H1 (cell line): Measurements from ENCODE around the gene CNTN5. TPM values are rescaled to one million over a fixed set of nuclear protein-coding genes. Genes with fewer than 3 reads are reported as not detected.

Experiments
- CTCF ChIA-PET: fragments of 300-600 bp; sonication (Branson Sonifier 250); formaldehyde crosslinking; loops from one replicate; lab custom pipeline; 2021; ENCODE audit not compliant: partially characterized antibody; lab: Charles Lee
- POLR2A ChIA-PET: fragments of 300-600 bp; sonication (Branson Sonifier 250); formaldehyde crosslinking; loops from one replicate; lab custom pipeline; 2021; ENCODE audit warnings: inconsistent platforms; ENCODE audit not compliant: partially characterized antibody; lab: Charles Lee
- DNase-seq, 2 experiments: peaks; one replicate each; pipeline versions ENCODE4 v3.0.0 to v3.0.0-alpha.2; 2010 to 2022; ENCODE audit warnings: low spot score in 2 of 2, low read depth in 1 of 2, mixed read lengths in 1 of 2
- FAIRE-seq: peaks from 2 replicates; lab custom pipeline; 2011; peaks lifted over from hg19 to GRCh38; lab: Jason Lieb, UNC
- H2AFZ ChIP-seq: 2 replicates; pipeline ENCODE4 v1.8.1; 2012; ENCODE audit warnings: low read length, inconsistent platforms
- H2AK5ac ChIP-seq: 2 replicates; pipeline ENCODE4 v1.6.1; 2013; ENCODE audit warnings: low read depth, low read length
- H2BK120ac ChIP-seq: replicated peaks from 2 replicates; pipeline ENCODE3; 2013; ENCODE audit warnings: low read depth, low read length, inconsistent platforms
- H2BK12ac ChIP-seq: 2 replicates; pipeline ENCODE4 v1.6.1; 2013; ENCODE audit warnings: low read depth, low read length
- H2BK15ac ChIP-seq: 2 replicates; pipeline ENCODE4 v1.6.1; 2013; ENCODE audit warnings: low read length
- H2BK20ac ChIP-seq: 2 replicates; pipeline ENCODE4 v1.6.1; 2013; ENCODE audit warnings: low read length
- H2BK5ac ChIP-seq: 2 replicates; pipeline ENCODE4 v1.6.1; 2013; ENCODE audit warnings: low read depth, low read length
- H3K14ac ChIP-seq: 2 replicates; pipeline ENCODE4 v1.6.1; 2013; ENCODE audit warnings: inconsistent platforms; ENCODE audit not compliant: insufficient read length
- H3K18ac ChIP-seq: 2 replicates; pipeline ENCODE4 v1.6.1; 2013; ENCODE audit warnings: low read length; ENCODE audit errors: extremely low read depth
- H3K23ac ChIP-seq: 2 replicates; pipeline ENCODE4 v1.6.1; 2013; ENCODE audit warnings: inconsistent platforms; ENCODE audit not compliant: insufficient read length
- H3K23me2 ChIP-seq: 2 replicates; pipeline ENCODE4 v1.6.1; 2013; ENCODE audit warnings: low read depth, low read length
- H3K27ac ChIP-seq: 2 replicates; pipeline ENCODE4 v1.6.1; 2011; ENCODE audit warnings: low read depth, low read length, inconsistent platforms
- H3K27me3 ChIP-seq, 4 experiments: replicated peaks in 1 of 4; 1 replicate in 1 of 4; 2 replicates in 3 of 4; pipeline versions ENCODE4 v1.6.1 to v1.8.1; 2011 to 2013; ENCODE audit warnings: low read length in 3 of 4, mild to moderate bottlenecking in 3 of 4, inconsistent platforms in 2 of 4, mixed read lengths in 2 of 4, moderate library complexity in 1 of 4; ENCODE audit not compliant: control insufficient read depth in 3 of 4, insufficient read depth in 3 of 4; ENCODE audit errors: extremely low read depth in 1 of 4
- H3K36me3 ChIP-seq, 4 experiments: 2 replicates each; pipeline versions ENCODE4 v1.6.1 to v1.8.1; 2011 to 2013; ENCODE audit warnings: mild to moderate bottlenecking in 4 of 4, low read length in 3 of 4, moderate library complexity in 2 of 4, control low read depth in 1 of 4, inconsistent platforms in 1 of 4; ENCODE audit not compliant: insufficient read depth in 4 of 4, control insufficient read depth in 2 of 4
- H3K4ac ChIP-seq: replicated peaks from 2 replicates; pipeline ENCODE3; 2013; ENCODE audit warnings: low read length, low read depth, mixed read lengths, inconsistent platforms; ENCODE audit not compliant: insufficient read length
- H3K4me1 ChIP-seq, 4 experiments: replicated peaks in 1 of 4; 1 replicate in 1 of 4; 2 replicates in 3 of 4; pipeline versions ENCODE4 v1.6.1 to v1.8.1; 2011 to 2013; ENCODE audit warnings: low read length in 3 of 4, inconsistent platforms in 2 of 4, mixed read lengths in 1 of 4; ENCODE audit not compliant: insufficient read depth in 4 of 4, control insufficient read depth in 3 of 4
- H3K4me2 ChIP-seq, 2 experiments: 2 replicates each; pipeline versions ENCODE4 v1.6.1 to v1.8.1; 2011 to 2013; ENCODE audit warnings: low read depth in 2 of 2, low read length in 2 of 2, control low read depth in 1 of 2, inconsistent platforms in 1 of 2, mild to moderate bottlenecking in 1 of 2; ENCODE audit not compliant: insufficient read depth in 1 of 2
- H3K4me3 ChIP-seq, 4 experiments: fragments of 200-600, 300-600 bp in 1 of 4; sonication (generic), shearing (Covaris generic), sonication (Bioruptor Twin) in 1 of 4; 2 replicates each; pipeline versions ENCODE4 v1.5.1 to v1.8.1; 2011 to 2016; ENCODE audit warnings: low read length in 4 of 4, low read depth in 3 of 4, control low read depth in 2 of 4, inconsistent platforms in 2 of 4, mild to moderate bottlenecking in 2 of 4, mixed read lengths in 1 of 4, moderate library complexity in 1 of 4; ENCODE audit not compliant: insufficient read depth in 2 of 4; ENCODE audit errors: extremely low read depth in 1 of 4
- H3K56ac ChIP-seq: replicated peaks from 2 replicates; pipeline ENCODE3; 2013; ENCODE audit warnings: low read depth, mild to moderate bottlenecking, mixed read lengths, low read length, inconsistent platforms; ENCODE audit not compliant: insufficient read length
- H3K79me1 ChIP-seq: 2 replicates; pipeline ENCODE4 v1.6.1; 2013; ENCODE audit warnings: low read depth, low read length, control low read depth
- H3K79me2 ChIP-seq, 2 experiments: 2 replicates each; pipeline versions ENCODE4 v1.6.1 to v1.8.1; 2012 to 2013; ENCODE audit warnings: low read length in 2 of 2, mild to moderate bottlenecking in 2 of 2, inconsistent platforms in 1 of 2; ENCODE audit not compliant: insufficient read depth in 2 of 2, control insufficient read depth in 1 of 2
- H3K9ac ChIP-seq, 4 experiments: replicated peaks in 1 of 4; 1 replicate in 1 of 4; 2 replicates in 3 of 4; pipeline versions ENCODE4 v1.6.1 to v1.8.1; 2011 to 2013; ENCODE audit warnings: low read depth in 3 of 4, low read length in 3 of 4, control low read depth in 2 of 4, mild to moderate bottlenecking in 2 of 4, moderate library complexity in 2 of 4, inconsistent platforms in 1 of 4; ENCODE audit errors: extremely low read depth in 1 of 4
- H3K9me3 ChIP-seq, 2 experiments: 2 replicates each; pipeline versions ENCODE4 v1.6.1 to v1.8.1; 2012 to 2013; ENCODE audit warnings: mild to moderate bottlenecking in 2 of 2, moderate library complexity in 2 of 2, control low read depth in 1 of 2, inconsistent platforms in 1 of 2, low read depth in 1 of 2, low read length in 1 of 2, mixed read lengths in 1 of 2; ENCODE audit not compliant: insufficient read depth in 2 of 2
- H4K20me1 ChIP-seq, 2 experiments: replicated peaks in 1 of 2; 2 replicates each; pipeline versions ENCODE3 to v1.8.1; 2011 to 2013; ENCODE audit warnings: inconsistent platforms in 2 of 2, low read length in 2 of 2, mild to moderate bottlenecking in 1 of 2; ENCODE audit not compliant: insufficient read depth in 2 of 2, control insufficient read depth in 1 of 2
- H4K5ac ChIP-seq: 2 replicates; pipeline ENCODE4 v1.6.1; 2013; ENCODE audit warnings: low read length, low read depth, mixed read lengths, inconsistent platforms; ENCODE audit not compliant: insufficient read length
- H4K8ac ChIP-seq: 2 replicates; pipeline ENCODE4 v1.8.0; 2013; ENCODE audit warnings: mild to moderate bottlenecking, moderate library complexity, low read length, inconsistent platforms; ENCODE audit not compliant: insufficient read depth; ENCODE audit errors: extremely low read depth
- H4K91ac ChIP-seq: replicated peaks from 2 replicates; pipeline ENCODE3; 2013; ENCODE audit warnings: low read length, mixed read lengths, inconsistent platforms; ENCODE audit not compliant: insufficient read length
- CHD1 ChIP-seq: IDR thresholded peaks from 2 replicates; pipeline ENCODE4 v1.6.1; 2012; ENCODE audit warnings: low read depth, low read length, improper control_type of control experiment
- CREB1 ChIP-seq: IDR thresholded peaks from 2 replicates; pipeline ENCODE4 v1.6.1; 2012; ENCODE audit warnings: inconsistent platforms
- CTBP2 ChIP-seq: IDR thresholded peaks from 2 replicates; pipeline ENCODE4 v1.7.0; 2011; ENCODE audit warnings: borderline replicate concordance, mild to moderate bottlenecking, moderate library complexity, mixed read lengths, low read length; ENCODE audit not compliant: insufficient read depth, insufficient read length
- FOSL1 ChIP-seq: IDR thresholded peaks from 2 replicates; pipeline ENCODE4 v1.6.1; 2011; ENCODE audit warnings: mild to moderate bottlenecking, low read depth, low read length, moderate library complexity; ENCODE audit not compliant: insufficient read depth
- MAFK ChIP-seq: IDR thresholded peaks from 2 replicates; pipeline ENCODE4 v1.6.1; 2012; ENCODE audit warnings: low read depth, mild to moderate bottlenecking, improper control_type of control experiment, low read length
- RFX5 ChIP-seq: IDR thresholded peaks from 2 replicates; pipeline ENCODE4 v1.6.1; 2011; ENCODE audit warnings: low read depth, low read length, improper control_type of control experiment, borderline replicate concordance
- SAP30 ChIP-seq: fragments of 300-600 bp; sonication (generic); IDR thresholded peaks from 2 replicates; pipeline ENCODE4 v1.7.1; 2012; ENCODE audit warnings: low read length, moderate library complexity, mild to moderate bottlenecking, inconsistent platforms; ENCODE audit not compliant: insufficient read depth, insufficient replicate concordance
- TAF1 ChIP-seq: IDR thresholded peaks from 2 replicates; pipeline ENCODE4 v1.6.1; 2011; ENCODE audit warnings: mild to moderate bottlenecking, low read depth, low read length
- TAF7 ChIP-seq: optimal IDR thresholded peaks from 2 replicates; pipeline ENCODE3; 2011; ENCODE audit warnings: low read depth, mild to moderate bottlenecking, inconsistent platforms, low read length, moderate library complexity, borderline replicate concordance
- TCF12 ChIP-seq: IDR thresholded peaks from 2 replicates; pipeline ENCODE4 v1.6.1; 2011; ENCODE audit warnings: low read depth, mild to moderate bottlenecking, low read length
- ZNF274 ChIP-seq: IDR thresholded peaks from 2 replicates; pipeline ENCODE4 v1.7.0; 2012; ENCODE audit warnings: low read length, borderline replicate concordance; ENCODE audit errors: extremely low read depth
- WGBS, 2 experiments: shearing (Covaris generic) in 1 of 2; methylation state at CpG; one replicate each; pipeline versions ENCODE4 v1.1.6 to v1.1.7; 2013 to 2015; ENCODE audit warnings: low lambda C conversion rate in 2 of 2, mixed read lengths in 2 of 2, inconsistent platforms in 1 of 2, low coverage in 1 of 2, missing lambda C conversion rate in 1 of 2; ENCODE audit not compliant: insufficient replicate concordance in 2 of 2, insufficient coverage in 1 of 2, insufficient read length in 1 of 2; ENCODE audit errors: extremely low coverage in 1 of 2, missing lambda C conversion rate in 1 of 2; 5-methylcytosine and 5-hydroxymethylcytosine counted together
- polyA plus RNA-seq, 7 experiments: library from polyadenylated mRNA; depleted of rRNA in 3 of 7; stranded (reverse) in 5 of 7; unstranded in 2 of 7; fragments of >200 nt in 5 of 7; fragments of 200-250 nt in 2 of 7; gene quantifications; 1 replicate in 5 of 7; 2 replicates in 1 of 7; 4 replicates in 1 of 7; pipeline versions ENCODE4 v1.2.1 to v1.2.3, GENCODE V29; 2011 to 2013; ENCODE audit warnings: missing spikeins in 2 of 7, mixed read lengths in 2 of 7
- total RNA-seq: library from RNA; stranded (reverse); fragmentation: NEBNext Ultra II Directional; extraction: Animal tissue kit (Norgen Biotek cat#: 25700); gene quantifications from 2 replicates; pipeline ENCODE4 v1.2.1, GENCODE V29; 2021

Gene CNTN5
- total and polyA plus RNA-seq, 2 of the 8 experiments (the other 6 are each of a cell fraction or from before 2014, with no cell fraction given), result not detected

DNA sequence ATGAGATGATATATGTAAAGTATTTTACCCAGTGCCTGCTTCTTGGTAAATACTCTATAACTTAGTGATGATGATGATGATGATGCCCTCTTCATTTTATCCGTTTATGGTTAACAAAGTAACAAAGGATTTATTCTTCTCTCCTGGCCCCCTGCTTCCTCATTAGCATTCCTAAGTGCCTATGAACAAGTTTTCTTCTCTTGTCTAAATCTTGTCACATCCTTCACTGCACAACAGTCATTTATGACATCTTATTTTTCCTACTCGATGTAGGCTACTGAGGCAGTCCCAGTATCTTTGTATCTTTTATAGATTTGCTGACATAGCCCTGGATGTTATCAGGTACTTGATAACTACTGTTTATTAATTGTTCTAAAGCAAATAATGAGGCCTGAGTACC is 911.9 kb downstream of the CNTN5 start:
- CTCF ChIA-PET, result no interaction called here
- H3K56ac ChIP-seq, result no peak overlapping the region
- H3K9me3 ChIP-seq, result peaks cover 15 to 17% of the 10 kb centered on the region in 2 experiments
- H2AK5ac ChIP-seq, result no peak overlapping the region
- no peak overlapping the region for H3K23ac ChIP-seq
- TF ChIP-seq TAF1, result no peak
- TF ChIP-seq CREB1, result no peak
- TF ChIP-seq TCF12, result no peak
- no peak for TF ChIP-seq SAP30
- no peak for TF ChIP-seq FOSL1
- TF ChIP-seq TAF7, result no peak
- TF ChIP-seq MAFK, result no peak
- TF ChIP-seq ZNF274, result no peak
- no peak for TF ChIP-seq CHD1
- TF ChIP-seq RFX5, result no peak
- TF ChIP-seq CTBP2, result no peak
- no peak overlapping the region for H3K4me3 ChIP-seq
- H2BK12ac ChIP-seq, result no peak overlapping the region
- no peak overlapping the region for H2BK5ac ChIP-seq
- H2BK20ac ChIP-seq, result no peak overlapping the region
- no peaks in the 10 kb centered on the region for H3K79me1 ChIP-seq
- no peak overlapping the region for H3K14ac ChIP-seq
- H4K20me1 ChIP-seq, result no peaks in the 10 kb centered on the region
- no peak overlapping the region for H2BK120ac ChIP-seq
- H4K8ac ChIP-seq, result no peak overlapping the region
- H3K36me3 ChIP-seq, result peaks cover 0 to 3% (median 0%) of the 10 kb centered on the region in 4 experiments; a peak in 2 of 8 replicates
- no peak overlapping the region for H2BK15ac ChIP-seq
- H2AFZ ChIP-seq, result no peak overlapping the region
- H3K9ac ChIP-seq, result no peak overlapping the region
- POLR2A ChIA-PET, result no interaction called here
- H3K18ac ChIP-seq, result no peak overlapping the region
- FAIRE-seq (no peak), DNase-seq (no peak)
- 86% methylated on average over 2 of the region's 2 CpGs; no CpG with 5 or more reads in 1 of the 2 experiments for WGBS, 2 experiments
- no peak overlapping the region for H4K5ac ChIP-seq
- H3K23me2 ChIP-seq, result no peaks in the 10 kb centered on the region
- no peaks in the 10 kb centered on the region for H3K27me3 ChIP-seq
- H3K79me2 ChIP-seq, result no peaks in the 10 kb centered on the region
- H3K27ac ChIP-seq, result no peak overlapping the region
- H3K4me1 ChIP-seq, result no peaks in the 10 kb centered on the region
- no peak overlapping the region for H3K4me2 ChIP-seq
- no peak overlapping the region for H3K4ac ChIP-seq
- H4K91ac ChIP-seq, result no peak overlapping the region
